Right cardiac atrium (tissue), 5 donors: ENCODE results near the gene AP5B1. TPM values are rescaled to one million over a fixed set of nuclear protein-coding genes. Genes with fewer than 3 reads are reported as not detected.

ENCODE experiments used
- ATAC-seq, 2 donors: fragments of 200-7000 bp; cut with Tn5 transposase; one replicate each; pipeline versions ENCODE4 v1.8.0 to v1.9.1; 2020; ENCODE audit warnings: moderate library complexity in 2 of 2, mild to moderate bottlenecking in 1 of 2
- DNase-seq, 3 donors: peaks; one replicate each; pipeline ENCODE4 v3.0.0-alpha.2; 2020
- H3K27ac ChIP-seq: one replicate; pipeline ENCODE4 v1.5.1; 2013; ENCODE audit warnings: mild to moderate bottlenecking, low read length, control low read depth, moderate library complexity
- H3K27me3 ChIP-seq: one replicate; pipeline ENCODE4 v1.6.1; 2013; ENCODE audit not compliant: control insufficient read depth, insufficient read depth
- H3K4me1 ChIP-seq: one replicate; pipeline ENCODE4 v1.6.1; 2013; ENCODE audit warnings: low read length; ENCODE audit not compliant: control insufficient read depth, insufficient read depth
- H3K4me3 ChIP-seq: one replicate; pipeline ENCODE4 v1.5.1; 2013; ENCODE audit warnings: low read length, control low read depth
- H3K9me3 ChIP-seq: one replicate; pipeline ENCODE4 v1.6.1; 2013; ENCODE audit warnings: low read length; ENCODE audit not compliant: control insufficient read depth
- WGBS: extraction: QIAGEN DNeasy Blood & Tissue Kit; methylation state at CpG from one replicate; pipeline ENCODE4 v1.1.7; 2013; 5-methylcytosine and 5-hydroxymethylcytosine counted together
- intact Hi-C, 4 donors: fragments of 100-400 bp; cut with DNase I; formaldehyde crosslinking; loops; one replicate each; pipeline versions ENCODE4 v1.11.0 to v1.14.0; 2022 to 2023
- long read RNA-seq, 4 donors: library from polyadenylated mRNA; unstranded; transcript quantifications; one replicate each; pipeline ENCODE4 v2.0.0, GENCODE V29; 2020 to 2021
- polyA plus RNA-seq: library from polyadenylated mRNA; stranded (reverse); fragments of 200-250 nt; gene quantifications from one replicate; pipeline ENCODE4 v1.2.3, GENCODE V29; 2013
- total RNA-seq, 4 donors: library from RNA; stranded (reverse); fragmentation: NEBNext Ultra II Directional; extraction: Animal tissue kit (Norgen Biotek cat#: 25700); gene quantifications; one replicate each; pipeline ENCODE4 v1.2.1, GENCODE V29; 2021
- donor health status: healthy with polysubstance abuse.
- donor health status: DM: no; HTN: yes; CAD: no.
- donor health status: DM: no; HTN: no; CAD: no.
- donor health status: DM: no; HTN: yes; CAD: no; lungs with severe emphysema.
- donor health status: DM: yes; HTN: yes; CAD: no.

AP5B1 gene
- total RNA-seq: 10 to 100 TPM in 1 of 4 donors, 1 to 10 TPM in 3; 9.0 to 14.1 (median 9.1) TPM
- polyA plus RNA-seq: 6.6 TPM
- long read RNA-seq, donor 1, full-length matches to known transcripts: 12 of 47 reads
- long read RNA-seq, donor 1, partial matches to known transcripts: 0 of 47 reads
- long read RNA-seq, donor 1, other reads (novel, unspliced or antisense): 35 of 47 reads
- long read RNA-seq, donor 2, full-length matches to known transcripts: 13 of 25 reads
- long read RNA-seq, donor 2, partial matches to known transcripts: 0 of 25 reads
- long read RNA-seq, donor 2, other reads (novel, unspliced or antisense): 12 of 25 reads
- long read RNA-seq, donor 3, full-length matches to known transcripts: 3 of 97 reads
- long read RNA-seq, donor 3, partial matches to known transcripts: 0 of 97 reads
- long read RNA-seq, donor 3, other reads (novel, unspliced or antisense): 94 of 97 reads
- long read RNA-seq, donor 4, full-length matches to known transcripts: 11 of 17 reads
- long read RNA-seq, donor 4, partial matches to known transcripts: 0 of 17 reads
- long read RNA-seq, donor 4, other reads (novel, unspliced or antisense): 6 of 17 reads

- intact Hi-C loops: loop anchor here in 3 of 4 donors (5.0 kb wide), 2 partner anchors 37 to 68 kb away; partner anchors contain the start of gene KAT5 (in 1 of the 3)
- peak within 1 kb of the TSS; percentile 26 for H3K27ac ChIP-seq
- no peaks in the 10 kb centered on the region for H3K27me3 ChIP-seq
- DNase-seq (peak; percentile 58 to 86 (median 81)), ATAC-seq (peak; percentile 59 to 65)
- no peaks in the 10 kb centered on the region for H3K4me1 ChIP-seq
- no peaks in the 10 kb centered on the region for H3K9me3 ChIP-seq
- WGBS: under 1% methylated on average over 57 of the region's 59 CpGs
- peak within 1 kb of the TSS; percentile 94 for H3K4me3 ChIP-seq
These were observed at the start of gene AP5B1 for GRCh38 chr11:65780770-65781151. TSS of gene AP5B1 (minus strand) at chr11:65780976. CDS start at chr11:65780591, 385 bp downstream.

- Histone ChIP-seq H3K4me3 (no peak overlapping the region), H3K27me3 (no peaks in the 10 kb centered on the region), H3K27ac (no peak overlapping the region), H3K4me1 (peaks cover 3% of the 10 kb centered on the region), H3K9me3 (no peaks in the 10 kb centered on the region)
- ATAC-seq (no peak), DNase-seq (no peak)
- 52% methylated on average over 4 of the region's 4 CpGs for WGBS
- intact Hi-C loops: no loop called here
These were observed 48.7 kb upstream of the AP5B1 start for GRCh38 chr11:65829459-65829858.

- no peak for DNase-seq
- Histone ChIP-seq H3K27me3 (no peaks in the 10 kb centered on the region), H3K4me3 (no peak overlapping the region), H3K4me1 (no peaks in the 10 kb centered on the region), H3K9me3 (no peaks in the 10 kb centered on the region), H3K27ac (no peak overlapping the region)
- WGBS: 81% methylated on average over 8 of the region's 8 CpGs
- no peak for ATAC-seq
- intact Hi-C loops: no loop called here
These were observed 46.4 kb upstream of the AP5B1 start for GRCh38 chr11:65826984-65827735.

GRCh38 chr11:65822776-65823528 is 42.2 kb upstream of the AP5B1 start:
- 83% methylated on average over 15 of the region's 15 CpGs for WGBS
- H3K27me3 ChIP-seq: no peaks in the 10 kb centered on the region
- no peak for DNase-seq
- no peak overlapping the region for H3K27ac ChIP-seq
- ATAC-seq: no peak
- intact Hi-C loops: no loop called here
- H3K4me3 ChIP-seq: no peak overlapping the region
- H3K4me1 ChIP-seq: no peaks in the 10 kb centered on the region
- no peaks in the 10 kb centered on the region for H3K9me3 ChIP-seq

GRCh38 chr11:65821107-65821506 is 40.3 kb upstream of the AP5B1 start:
- Histone ChIP-seq H3K9me3 (no peaks in the 10 kb centered on the region), H3K4me1 (no peaks in the 10 kb centered on the region), H3K27me3 (no peaks in the 10 kb centered on the region), H3K27ac (no peak overlapping the region), H3K4me3 (no peak overlapping the region)
- ATAC-seq (no peak), DNase-seq (no peak)
- intact Hi-C loops: no loop called here
- WGBS: 45% methylated on average over 8 of the region's 8 CpGs

- intact Hi-C loops: loop anchor here (2.0 to 10.0 kb wide), 6 partner anchors 36 to 191 kb away; partner anchors contain the start of genes AP5B1 (in 3 of the 4), KAT5 (in 3 of the 4) and SIPA1 (in 1 of the 4)
- DNase-seq (peak; percentile 93 to 98 (median 98)), ATAC-seq (peak; percentile 96)
- no peaks in the 10 kb centered on the region for H3K27me3 ChIP-seq
- peak overlapping the region; percentile 82 for H3K4me3 ChIP-seq
- no peaks in the 10 kb centered on the region for H3K9me3 ChIP-seq
- H3K4me1 ChIP-seq: no peaks in the 10 kb centered on the region
- WGBS: 5% methylated on average over 74 of the region's 74 CpGs
- peak overlapping the region; percentile 19 for H3K27ac ChIP-seq
These were observed 37.3 kb upstream of the AP5B1 start for GRCh38 chr11:65817835-65818680.

- H3K4me3 ChIP-seq: peak overlapping the region; percentile 82
- no peak for DNase-seq
- intact Hi-C loops: loop anchor here (5.0 to 10.0 kb wide), 5 partner anchors 35 to 190 kb away; partner anchors contain the start of genes AP5B1 (in 3 of the 4), KAT5 (in 3 of the 4) and SIPA1 (in 1 of the 4)
- no peaks in the 10 kb centered on the region for H3K27me3 ChIP-seq
- no peak for ATAC-seq
- no peak overlapping the region for H3K27ac ChIP-seq
- no peaks in the 10 kb centered on the region for H3K4me1 ChIP-seq
- H3K9me3 ChIP-seq: no peaks in the 10 kb centered on the region
- WGBS: 67% methylated on average over 5 of the region's 5 CpGs
These were observed 36.6 kb upstream of the AP5B1 start for GRCh38 chr11:65817312-65817834.

- 93% methylated on average over 3 of the region's 3 CpGs for WGBS
- H3K4me3 ChIP-seq: no peak overlapping the region
- intact Hi-C loops: loop anchor here (5.0 to 10.0 kb wide), 5 partner anchors 34 to 189 kb away; partner anchors contain the start of genes AP5B1 (in 3 of the 4), KAT5 (in 3 of the 4) and SIPA1 (in 1 of the 4)
These were observed 35.9 kb upstream of the AP5B1 start for GRCh38 chr11:65816696-65817095.

GRCh38 chr11:65814986-65815565 is 34.3 kb upstream of the AP5B1 start:
- Histone ChIP-seq H3K4me3 (no peak overlapping the region), H3K27me3 (no peaks in the 10 kb centered on the region), H3K9me3 (no peaks in the 10 kb centered on the region), H3K4me1 (no peaks in the 10 kb centered on the region), H3K27ac (no peak overlapping the region)
- 85% methylated on average over 16 of the region's 16 CpGs for WGBS
- intact Hi-C loops: loop anchor here (5.0 to 10.0 kb wide), 5 partner anchors 33 to 188 kb away; partner anchors contain the start of genes AP5B1 (in 3 of the 4), KAT5 (in 3 of the 4) and SIPA1 (in 1 of the 4)
- no peak for ATAC-seq
- no peak for DNase-seq

More at GRCh38 chr11:65816696-65817095, 35.9 kb upstream of the AP5B1 start:
- DNase-seq (no peak), ATAC-seq (no peak)
- Histone ChIP-seq H3K4me1 (no peaks in the 10 kb centered on the region), H3K27ac (no peak overlapping the region), H3K9me3 (no peaks in the 10 kb centered on the region), H3K27me3 (no peaks in the 10 kb centered on the region)
